COLO668 (cell line): Measurements from ENCODE around the gene E2F2.
"Not testable (repeated sequence)": the region's sequence is repeated elsewhere in the genome, so short reads cannot be mapped to it uniquely, and the experiment has no call there.

Experiments used
- DNase-seq: peaks from one replicate; lab custom pipeline; 2025; ENCODE audit not compliant: unreplicated experiment; lab: John Stamatoyannopoulos, UW

The E2F2 gene

GRCh38 chr1:23525558-23526250 is 5.3 kb downstream of the E2F2 start:
- DNase-seq: peak; percentile 85

- peak; percentile 99 for DNase-seq
These were observed 6.2 kb downstream of the E2F2 start for GRCh38 chr1:23524716-23525401.

GRCh38 chr1:23524163-23524562 is 6.9 kb downstream of the E2F2 start:
- no peak for DNase-seq

GRCh38 chr1:23522244-23522982 is 8.6 kb downstream of the E2F2 start:
- DNase-seq: no peak

GRCh38 chr1:23521588-23521987 is 9.4 kb downstream of the E2F2 start:
- DNase-seq: peak; percentile 32

- no peak for DNase-seq
These were observed 13.5 kb downstream of the E2F2 start for GRCh38 chr1:23517581-23517980.

- DNase-seq: no peak
These were observed 15.1 kb downstream of the E2F2 start for GRCh38 chr1:23515905-23516304.

GRCh38 chr1:23514111-23514679 is 16.8 kb downstream of the E2F2 start:
- no peak for DNase-seq

GRCh38 chr1:23509896-23510295 is 21.1 kb downstream of the E2F2 start:
- no peak for DNase-seq

- no peak for DNase-seq
These were observed 24.5 kb downstream of the E2F2 start for GRCh38 chr1:23506376-23507107.

GRCh38 chr1:23505851-23506250 is 25.2 kb downstream of the E2F2 start:
- no peak for DNase-seq

GRCh38 chr1:23504156-23504555 is 26.9 kb downstream of the E2F2 start:
- not testable (repeated sequence) for DNase-seq

- no peak for DNase-seq
These were observed 28.1 kb downstream of the E2F2 start for GRCh38 chr1:23502951-23503350.

GRCh38 chr1:23500466-23500865 is 30.6 kb downstream of the E2F2 start:
- DNase-seq: no peak

GRCh38 chr1:23497777-23498439 is 33.1 kb downstream of the E2F2 start:
- DNase-seq: no peak

- DNase-seq: no peak
These were observed 34.4 kb downstream of the E2F2 start for GRCh38 chr1:23496490-23497181.

GRCh38 chr1:23494836-23495235 is 36.2 kb downstream of the E2F2 start:
- DNase-seq: not testable (repeated sequence)

GRCh38 chr1:23492776-23493175 is 38.3 kb downstream of the E2F2 start:
- DNase-seq: not testable (repeated sequence)

GRCh38 chr1:23492132-23492720 is 38.8 kb downstream of the E2F2 start:
- no peak for DNase-seq
